GM19240 (cell line): ENCODE results near the gene ERFE.

Experiments used
- DNase-seq: peaks from one replicate; pipeline ENCODE4 v3.0.0; 2011; ENCODE audit warnings: low spot score; ENCODE audit not compliant: insufficient read length

Gene ERFE

GRCh38 chr2:238125127-238125885 lies 33.5 kb upstream of the ERFE start:
- DNase-seq = no peak

DNA sequence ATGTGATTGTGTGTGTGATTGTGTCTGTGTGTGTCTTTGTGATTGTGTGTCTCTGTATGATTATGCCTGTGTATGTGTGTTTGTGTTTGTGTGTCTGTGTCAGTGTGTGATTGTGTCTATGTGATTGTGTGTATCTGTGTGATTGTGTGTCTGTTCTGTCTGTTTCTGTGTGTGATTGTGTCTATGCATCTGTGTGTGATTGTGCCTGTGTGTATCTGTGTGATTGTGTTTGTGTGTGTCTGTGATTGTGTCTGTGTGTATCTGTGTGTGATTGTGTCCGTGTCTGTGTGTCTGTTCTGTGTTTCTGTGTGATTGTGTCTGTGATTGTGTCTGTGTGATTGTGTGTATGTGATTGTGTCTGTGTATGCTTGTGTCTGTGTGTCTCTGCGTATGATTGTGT lies 32.4 kb upstream of the ERFE start:
- no peak for DNase-seq

DNA sequence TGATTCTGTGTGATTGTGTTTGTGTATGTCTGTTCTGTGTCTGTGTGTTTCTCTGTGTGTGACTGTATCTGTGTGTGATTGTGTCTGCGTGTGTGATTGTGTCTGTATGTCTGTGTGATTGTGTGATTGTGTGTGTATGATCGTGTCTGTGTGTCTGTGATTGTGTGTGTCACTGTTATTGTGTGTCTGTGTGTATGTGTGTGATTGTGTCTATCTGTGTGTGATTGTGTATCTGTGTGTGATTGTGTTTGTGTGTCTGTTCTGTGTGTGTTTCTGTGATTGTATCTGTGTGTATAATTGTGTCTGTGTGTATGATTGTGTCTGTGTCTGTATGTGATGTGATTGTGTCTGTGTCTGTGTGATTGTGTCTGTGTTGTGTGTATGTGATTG lies 32.0 kb upstream of the ERFE start:
- DNase-seq = no peak

DNA sequence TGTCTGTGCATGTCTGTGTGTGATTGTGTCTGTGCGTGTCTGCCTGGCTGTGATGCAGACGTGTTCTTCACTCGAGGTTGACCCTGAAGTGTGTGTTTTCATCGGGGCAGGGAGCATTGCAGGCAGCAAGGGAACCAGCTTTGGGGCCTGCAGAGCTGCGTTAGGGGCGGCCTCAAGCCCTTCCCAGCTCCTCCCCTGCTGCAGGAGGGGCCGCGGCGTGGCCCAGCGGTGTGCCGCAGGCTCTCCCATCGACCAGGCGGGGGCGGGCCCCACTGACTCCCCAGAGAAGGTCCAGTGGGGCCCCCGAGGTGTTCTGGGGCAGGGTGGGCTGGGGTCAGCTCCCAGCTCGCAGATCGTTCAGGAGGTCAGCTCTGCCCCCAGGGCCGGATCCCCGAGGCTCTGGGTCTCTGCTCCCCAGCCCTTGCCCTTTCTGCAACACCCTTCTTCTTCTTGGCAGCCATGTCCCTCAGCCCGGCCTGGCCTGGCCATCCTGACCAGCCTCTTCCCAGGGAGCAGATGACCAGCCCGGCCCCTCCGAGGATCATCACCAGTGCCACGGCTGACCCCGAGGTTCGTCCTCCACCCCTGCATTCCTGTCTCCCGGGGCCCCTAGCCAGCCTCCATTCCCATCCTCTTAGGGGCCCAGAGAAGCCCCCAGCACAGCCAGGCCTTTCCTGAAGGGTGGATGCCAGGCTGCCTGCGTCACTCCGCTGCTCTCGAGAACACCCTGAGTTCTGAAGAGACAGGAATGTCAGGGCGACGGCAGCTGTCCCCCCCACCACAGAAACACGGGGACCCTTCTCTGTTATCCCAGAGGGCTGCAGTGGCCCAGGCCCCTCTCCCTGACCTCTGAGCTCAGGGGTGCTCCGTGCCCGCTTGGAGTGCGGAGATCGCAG lies 31.4 kb upstream of the ERFE start:
- DNase-seq = no peak

GRCh38 chr2:238128061-238128440 lies 30.7 kb upstream of the ERFE start:
- no peak for DNase-seq

DNA sequence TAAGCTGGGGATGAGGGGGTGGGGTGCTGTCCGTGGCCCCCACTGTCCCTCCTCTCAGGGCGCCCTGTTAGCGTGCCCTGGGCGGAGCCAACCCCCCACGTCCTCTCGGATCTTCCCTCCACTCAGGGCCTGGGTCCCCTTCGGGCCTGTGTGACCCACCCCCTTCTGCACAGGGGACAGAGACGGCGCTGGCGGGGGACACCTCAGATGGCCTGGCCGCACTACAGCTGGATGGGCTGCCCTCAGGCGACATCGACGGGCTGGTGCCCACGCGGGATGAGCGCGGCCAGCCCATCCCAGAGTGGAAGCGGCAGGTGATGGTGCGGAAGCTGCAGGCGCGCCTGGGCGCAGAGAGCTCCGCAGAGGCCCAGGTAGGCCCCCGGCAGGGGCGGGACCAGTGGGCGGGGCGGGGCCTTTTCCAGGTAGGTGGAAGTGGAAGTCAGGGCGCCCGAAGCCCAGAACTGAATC lies 30.2 kb upstream of the ERFE start:
- no peak for DNase-seq

GRCh38 chr2:238129166-238130010 lies 29.4 kb upstream of the ERFE start:
- no peak for DNase-seq

DNA sequence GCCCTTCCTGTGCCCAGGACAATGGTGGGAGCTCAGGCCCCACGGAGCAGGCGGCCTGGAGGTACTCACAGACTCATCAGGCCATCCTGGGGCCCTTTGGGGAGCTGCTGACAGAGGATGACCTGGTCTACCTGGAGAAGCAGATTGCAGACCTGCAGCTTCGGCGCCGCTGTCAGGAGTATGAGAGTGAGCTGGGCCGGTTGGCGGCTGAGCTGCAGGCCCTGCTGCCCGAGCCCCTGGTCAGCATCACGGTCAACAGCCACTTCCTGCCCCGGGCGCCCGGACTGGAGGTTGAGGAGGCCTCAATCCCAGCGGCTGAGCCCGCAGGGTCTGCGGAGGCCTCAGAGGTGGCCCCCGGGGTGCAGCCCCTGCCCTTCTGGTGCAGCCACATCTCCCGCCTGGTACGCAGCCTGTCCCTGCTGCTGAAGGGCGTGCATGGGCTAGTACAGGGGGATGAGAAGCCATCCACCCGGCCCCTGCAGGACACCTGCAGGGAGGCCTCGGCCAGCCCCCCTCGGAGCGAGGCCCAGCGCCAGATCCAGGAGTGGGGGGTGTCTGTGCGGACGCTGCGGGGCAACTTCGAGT lies 28.6 kb upstream of the ERFE start:
- no peak for DNase-seq

GRCh38 chr2:238130696-238131628 lies 27.8 kb upstream of the ERFE start:
- DNase-seq = no peak

DNA sequence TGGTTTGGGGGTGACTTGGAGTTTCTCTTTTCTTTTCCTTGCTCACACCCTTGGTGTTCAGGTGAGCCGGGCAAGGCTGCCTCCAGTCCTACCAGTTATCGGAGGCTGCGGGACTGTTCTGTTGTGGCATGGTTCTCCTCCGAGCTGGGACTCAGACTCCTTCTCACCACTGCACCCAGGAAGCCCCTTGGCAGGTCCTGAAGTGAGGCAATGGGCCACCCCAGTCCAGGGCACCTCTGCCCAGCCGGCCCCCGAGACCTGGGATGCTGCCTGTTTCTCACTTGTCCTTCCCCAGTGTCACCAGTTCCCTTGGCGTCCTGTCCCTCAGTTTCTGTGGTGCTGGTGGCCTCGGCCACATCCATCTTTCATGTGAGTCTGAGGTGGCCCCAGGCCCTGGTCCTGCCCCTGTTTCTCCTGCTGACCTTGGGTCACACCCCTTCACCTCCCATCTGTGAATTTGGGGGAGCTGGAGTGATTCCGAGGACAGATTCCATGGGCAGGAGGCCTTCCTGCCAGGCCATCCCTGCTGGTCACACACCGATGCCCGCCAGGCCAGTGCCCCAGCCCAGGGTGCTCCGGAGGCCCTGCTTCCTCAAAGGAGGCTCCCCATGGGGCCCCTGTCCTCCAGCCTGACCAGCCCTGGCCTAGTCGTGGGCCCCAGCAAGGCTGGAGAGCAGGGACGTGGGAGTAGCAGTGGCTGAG lies 26.9 kb upstream of the ERFE start:
- DNase-seq = no peak

GRCh38 chr2:238132463-238133450 lies 26.0 kb upstream of the ERFE start:
- no peak for DNase-seq

- DNase-seq = no peak
Measured at GRCh38 chr2:238133499-238134392, 25.0 kb upstream of the ERFE start.

GRCh38 chr2:238134393-238134785 lies 24.4 kb upstream of the ERFE start:
- DNase-seq = no peak

DNA sequence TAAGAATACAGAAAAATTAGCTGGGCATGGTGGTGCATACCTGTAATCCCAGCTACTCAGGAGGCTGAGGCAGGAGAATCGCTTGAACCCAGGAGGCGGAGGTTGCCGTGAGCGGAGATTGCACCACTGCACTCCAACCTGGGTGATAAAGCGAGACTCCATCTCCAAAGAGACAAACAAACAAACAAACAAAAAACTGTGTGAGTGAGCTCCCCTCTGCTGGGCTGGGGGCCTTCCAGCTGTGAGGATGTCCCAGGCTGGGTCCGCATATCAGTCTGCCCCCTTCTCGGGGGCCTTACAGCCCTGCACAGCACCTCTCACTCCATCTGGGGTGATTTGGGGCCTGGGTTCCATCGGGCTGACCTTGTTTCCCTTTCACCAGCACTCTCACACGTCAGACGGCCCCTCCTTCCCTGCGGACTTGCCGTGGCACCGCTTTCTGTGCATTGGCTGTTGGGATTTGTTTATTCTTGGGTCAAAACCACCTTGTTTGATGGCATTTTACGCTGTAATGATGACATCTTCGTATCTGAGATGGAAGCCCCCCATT lies 23.1 kb upstream of the ERFE start:
- DNase-seq = no peak

DNA sequence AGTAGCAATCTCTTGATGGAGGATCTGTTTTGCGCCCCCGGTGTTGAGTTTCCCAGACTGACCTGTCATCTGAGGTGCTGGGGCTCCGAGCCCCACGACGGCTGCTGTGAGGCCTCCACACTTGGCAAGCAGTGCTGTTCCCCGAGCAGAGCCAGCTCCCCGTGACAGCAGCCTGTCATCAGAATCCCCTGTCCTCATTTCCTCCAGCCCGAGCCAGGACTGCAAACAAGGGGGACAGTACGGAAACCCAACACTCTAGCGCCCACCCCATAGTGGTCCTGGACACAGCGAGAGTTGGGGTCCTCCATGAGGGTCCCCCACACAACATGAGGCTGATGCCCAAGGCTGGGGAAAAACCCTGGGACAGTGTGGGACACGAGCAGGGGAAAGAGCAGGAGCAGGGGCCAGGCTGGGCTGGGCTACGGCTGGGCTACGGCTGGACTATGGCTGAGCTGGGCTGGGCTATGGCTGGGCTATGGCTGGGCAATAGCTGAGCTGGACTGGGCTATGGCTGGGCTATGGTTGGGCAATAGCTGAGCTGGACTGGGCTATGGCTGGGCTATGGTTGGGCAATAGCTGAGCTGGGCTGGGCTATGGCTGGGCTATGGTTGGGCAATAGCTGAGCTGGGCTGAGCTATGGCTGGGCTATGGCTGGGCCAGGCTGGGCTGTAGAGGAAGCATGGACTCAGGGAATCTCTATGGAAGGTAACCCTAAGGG lies 21.8 kb upstream of the ERFE start:
- no peak for DNase-seq

- DNase-seq = no peak
Measured at GRCh38 chr2:238137885-238138284, 20.9 kb upstream of the ERFE start.
